Memory B cell (primary cell): Measurements from ENCODE around the gene ULK3.
A peak's percentile ranks its signal among the peaks of the same experiment; 100 is the strongest.

Experiments used
- ATAC-seq: fragments of 150-1000 bp; cut with Tn5 transposase; 2 replicates; pipeline ENCODE4 v1.10.0; 2021; ENCODE audit warnings: low read depth, mild to moderate bottlenecking, moderate library complexity
- DNase-seq, 2 donors: peaks; one replicate each; pipeline ENCODE4 v3.0.0; 2022; ENCODE audit warnings: low spot score in 2 of 2
- H3K27ac Mint-ChIP-seq: one replicate; pipeline ENCODE4 v1.8.0; 2022; ENCODE audit warnings: mild to moderate bottlenecking, moderate library complexity, mixed read lengths
- H3K27me3 Mint-ChIP-seq: one replicate; pipeline ENCODE4 v1.8.0; 2022; ENCODE audit warnings: mixed read lengths
- H3K36me3 Mint-ChIP-seq: one replicate; pipeline ENCODE4 v1.8.0; 2022; ENCODE audit warnings: mild to moderate bottlenecking, mixed read lengths
- H3K4me1 Mint-ChIP-seq: one replicate; pipeline ENCODE4 v1.8.0; 2022; ENCODE audit warnings: mixed read lengths
- H3K4me3 Mint-ChIP-seq: one replicate; pipeline ENCODE4 v1.8.0; 2022; ENCODE audit warnings: mild to moderate bottlenecking, moderate library complexity, mixed read lengths
- H3K9me3 Mint-ChIP-seq: one replicate; pipeline ENCODE4 v1.8.0; 2022; ENCODE audit warnings: mixed read lengths

Gene ULK3

GRCh38 chr15:74873756-74874424 lies 30.9 kb upstream of the ULK3 start:
- Mint-ChIP-seq H3K36me3 (peaks cover 2% of the 10 kb centered on the region), H3K27ac (peak overlapping the region; percentile 81), H3K4me3 (peak overlapping the region; percentile 88), H3K27me3 (no peaks in the 10 kb centered on the region), H3K4me1 (peaks cover 33% of the 10 kb centered on the region), H3K9me3 (no peaks in the 10 kb centered on the region)
- DNase-seq: no peak
- ATAC-seq: no peak

GRCh38 chr15:74873036-74873755 lies 30.2 kb upstream of the ULK3 start, which contains the start of gene SCAMP2:
SCAMP2 (minus strand) TSS chr15:74873365; CDS start chr15:74873255, 110 bp downstream.
- Mint-ChIP-seq H3K9me3 (no peaks in the 10 kb centered on the region), H3K27ac (peak within 1 kb of the TSS; percentile 81), H3K4me3 (peak within 1 kb of the TSS; percentile 88), H3K36me3 (peaks cover 2% of the 10 kb centered on the region), H3K27me3 (no peaks in the 10 kb centered on the region), H3K4me1 (peaks cover 33% of the 10 kb centered on the region)
- peak; percentile 87 to 93 for DNase-seq
- ATAC-seq: peak; percentile 90

GRCh38 chr15:74872702-74873035 lies 29.7 kb upstream of the ULK3 start:
- ATAC-seq (no peak), DNase-seq (no peak)
- peaks cover 39% of the 10 kb centered on the region for H3K4me1 Mint-ChIP-seq
- peak overlapping the region; percentile 81 for H3K27ac Mint-ChIP-seq
- peak overlapping the region; percentile 88 for H3K4me3 Mint-ChIP-seq
- no peaks in the 10 kb centered on the region for H3K9me3 Mint-ChIP-seq
- no peaks in the 10 kb centered on the region for H3K27me3 Mint-ChIP-seq
- peaks cover 8% of the 10 kb centered on the region for H3K36me3 Mint-ChIP-seq

GRCh38 chr15:74870436-74871215 lies 27.7 kb upstream of the ULK3 start:
- peak overlapping the region; percentile 69 for H3K27ac Mint-ChIP-seq
- H3K36me3 Mint-ChIP-seq: peaks cover 16% of the 10 kb centered on the region
- peaks cover 51% of the 10 kb centered on the region for H3K4me1 Mint-ChIP-seq
- no peak for DNase-seq
- H3K4me3 Mint-ChIP-seq: peak overlapping the region; percentile 77
- H3K9me3 Mint-ChIP-seq: no peaks in the 10 kb centered on the region
- no peaks in the 10 kb centered on the region for H3K27me3 Mint-ChIP-seq
- no peak for ATAC-seq

GRCh38 chr15:74869726-74870407 lies 26.9 kb upstream of the ULK3 start:
- ATAC-seq (peak; percentile 32), DNase-seq (peak in 1 of 2 donors; percentile 23)
- Mint-ChIP-seq H3K36me3 (peaks cover 16% of the 10 kb centered on the region), H3K27me3 (no peaks in the 10 kb centered on the region), H3K27ac (peak overlapping the region; percentile 69), H3K4me1 (peaks cover 54% of the 10 kb centered on the region), H3K9me3 (no peaks in the 10 kb centered on the region), H3K4me3 (peak overlapping the region; percentile 77)

DNA sequence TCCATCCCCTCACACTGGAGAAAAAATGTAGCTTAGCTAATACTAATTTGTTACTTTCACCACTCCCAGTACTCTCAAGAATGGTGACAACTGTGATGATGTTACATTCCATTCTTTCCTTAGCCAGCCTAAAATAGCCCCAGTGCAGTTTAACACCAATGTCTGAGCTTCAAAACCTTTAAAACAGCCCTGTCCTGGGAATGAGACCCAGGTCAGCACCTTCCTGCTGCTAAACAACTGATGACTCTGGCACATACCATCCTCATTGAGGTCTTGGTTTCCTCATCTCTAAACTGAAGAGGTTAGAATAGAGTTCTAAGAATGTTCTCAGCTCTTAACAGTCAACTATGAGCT lies 26.4 kb upstream of the ULK3 start:
- Mint-ChIP-seq H3K27me3 (no peaks in the 10 kb centered on the region), H3K4me1 (peaks cover 57% of the 10 kb centered on the region), H3K9me3 (no peaks in the 10 kb centered on the region), H3K4me3 (peak overlapping the region; percentile 77), H3K36me3 (peaks cover 18% of the 10 kb centered on the region), H3K27ac (peak overlapping the region; percentile 69)
- no peak for DNase-seq
- ATAC-seq: no peak

DNA sequence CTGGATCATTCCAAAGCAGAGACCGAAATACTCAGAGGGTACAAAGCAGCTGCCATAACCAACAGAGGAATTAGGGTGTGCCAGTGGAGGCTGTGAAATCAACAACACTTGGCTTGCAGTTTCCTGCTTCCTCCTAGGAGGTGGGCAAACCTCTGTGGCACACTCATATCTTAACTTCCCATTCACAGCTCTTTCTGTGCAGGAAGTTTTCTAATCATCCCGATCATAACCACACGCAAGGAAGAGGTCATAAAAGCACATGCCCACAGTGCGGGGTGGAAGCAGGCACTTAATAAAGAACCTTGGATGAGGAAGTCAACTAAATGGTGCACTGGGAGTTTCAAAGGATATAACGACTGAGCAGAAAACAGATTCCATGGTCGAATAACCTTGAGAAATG lies 25.1 kb upstream of the ULK3 start:
- ATAC-seq (no peak), DNase-seq (no peak)
- Mint-ChIP-seq H3K27me3 (no peaks in the 10 kb centered on the region), H3K4me1 (peaks cover 58% of the 10 kb centered on the region), H3K36me3 (peaks cover 24% of the 10 kb centered on the region), H3K4me3 (peak overlapping the region; percentile 41), H3K9me3 (no peaks in the 10 kb centered on the region), H3K27ac (peak overlapping the region; percentile 38)

- H3K4me1 Mint-ChIP-seq: peaks cover 54% of the 10 kb centered on the region
- ATAC-seq (no peak), DNase-seq (no peak)
- H3K9me3 Mint-ChIP-seq: no peaks in the 10 kb centered on the region
- H3K4me3 Mint-ChIP-seq: peak overlapping the region; percentile 41
- H3K36me3 Mint-ChIP-seq: peaks cover 24% of the 10 kb centered on the region
- peak overlapping the region; percentile 38 for H3K27ac Mint-ChIP-seq
- no peaks in the 10 kb centered on the region for H3K27me3 Mint-ChIP-seq
Measured at GRCh38 chr15:74867466-74868038, 24.6 kb upstream of the ULK3 start.

DNA sequence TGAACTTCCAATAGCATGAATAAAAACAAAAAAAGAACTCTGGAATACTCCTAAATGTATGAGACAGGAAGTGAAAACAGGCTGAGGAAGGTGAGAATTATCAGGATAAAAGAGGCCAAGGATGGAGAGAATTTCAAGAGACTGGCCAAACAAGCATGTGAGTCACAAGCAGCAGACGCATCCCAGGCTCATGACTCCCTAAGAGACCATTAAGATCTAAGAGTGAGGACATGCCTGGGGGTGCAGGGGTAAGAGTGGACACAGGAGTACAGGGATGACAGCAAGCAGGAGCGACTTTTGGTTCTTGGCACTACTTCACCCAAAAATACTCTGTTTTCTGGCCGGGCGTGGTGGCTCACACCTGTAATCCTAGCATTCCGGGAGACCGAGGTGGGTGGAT lies 23.1 kb upstream of the ULK3 start:
- Mint-ChIP-seq H3K4me3 (no peak overlapping the region), H3K27me3 (no peaks in the 10 kb centered on the region), H3K27ac (peak overlapping the region; percentile 21), H3K9me3 (no peaks in the 10 kb centered on the region), H3K4me1 (peaks cover 48% of the 10 kb centered on the region), H3K36me3 (peaks cover 24% of the 10 kb centered on the region)
- DNase-seq: no peak
- ATAC-seq: no peak

DNA sequence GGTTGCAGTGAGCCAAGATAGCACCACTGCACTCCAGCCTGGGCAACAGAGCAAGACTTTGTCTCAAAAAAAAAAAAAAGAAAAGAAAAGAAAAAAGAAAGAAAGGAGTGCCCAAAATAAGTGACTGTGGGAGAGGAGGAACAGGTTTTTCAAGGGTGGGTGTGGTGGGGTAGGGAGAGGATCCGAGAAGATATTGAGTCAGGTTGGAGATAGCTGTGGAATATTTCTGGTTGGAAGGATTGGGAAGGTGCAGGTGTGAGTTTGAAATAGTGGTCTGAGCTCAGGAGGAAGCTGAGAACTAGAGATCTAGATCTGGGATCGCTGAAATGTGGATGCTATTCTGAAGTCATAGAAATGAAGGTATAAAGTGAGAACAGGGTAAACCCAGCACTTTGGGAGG lies 22.4 kb upstream of the ULK3 start:
- peaks cover 22% of the 10 kb centered on the region for H3K36me3 Mint-ChIP-seq
- H3K27ac Mint-ChIP-seq: peak overlapping the region; percentile 21
- H3K9me3 Mint-ChIP-seq: no peaks in the 10 kb centered on the region
- ATAC-seq: no peak
- H3K27me3 Mint-ChIP-seq: no peaks in the 10 kb centered on the region
- no peak for DNase-seq
- no peak overlapping the region for H3K4me3 Mint-ChIP-seq
- H3K4me1 Mint-ChIP-seq: peaks cover 40% of the 10 kb centered on the region

DNA sequence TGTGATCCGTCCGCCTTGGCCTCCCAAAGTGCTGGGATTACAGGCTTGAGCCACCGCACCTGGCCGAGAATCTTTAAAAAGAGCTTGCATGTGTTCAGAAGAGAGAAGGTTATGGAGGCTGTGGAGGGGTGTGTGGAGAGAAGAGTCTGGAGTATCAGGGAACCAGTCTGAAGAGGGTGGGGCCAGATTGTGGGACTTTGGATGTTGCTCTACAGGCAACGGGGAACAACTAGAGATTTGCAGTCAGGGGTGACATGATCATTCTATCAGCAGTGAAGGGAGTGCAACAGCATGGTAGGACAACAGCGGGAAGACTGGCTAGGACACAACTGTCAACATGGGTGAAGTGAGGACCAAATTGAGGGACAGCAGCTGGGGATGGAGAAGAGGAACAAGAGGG lies 21.3 kb upstream of the ULK3 start:
- Mint-ChIP-seq H3K9me3 (no peaks in the 10 kb centered on the region), H3K27me3 (no peaks in the 10 kb centered on the region), H3K4me3 (no peak overlapping the region), H3K36me3 (peaks cover 22% of the 10 kb centered on the region), H3K4me1 (peaks cover 34% of the 10 kb centered on the region), H3K27ac (no peak overlapping the region)
- ATAC-seq (no peak), DNase-seq (no peak)

DNA sequence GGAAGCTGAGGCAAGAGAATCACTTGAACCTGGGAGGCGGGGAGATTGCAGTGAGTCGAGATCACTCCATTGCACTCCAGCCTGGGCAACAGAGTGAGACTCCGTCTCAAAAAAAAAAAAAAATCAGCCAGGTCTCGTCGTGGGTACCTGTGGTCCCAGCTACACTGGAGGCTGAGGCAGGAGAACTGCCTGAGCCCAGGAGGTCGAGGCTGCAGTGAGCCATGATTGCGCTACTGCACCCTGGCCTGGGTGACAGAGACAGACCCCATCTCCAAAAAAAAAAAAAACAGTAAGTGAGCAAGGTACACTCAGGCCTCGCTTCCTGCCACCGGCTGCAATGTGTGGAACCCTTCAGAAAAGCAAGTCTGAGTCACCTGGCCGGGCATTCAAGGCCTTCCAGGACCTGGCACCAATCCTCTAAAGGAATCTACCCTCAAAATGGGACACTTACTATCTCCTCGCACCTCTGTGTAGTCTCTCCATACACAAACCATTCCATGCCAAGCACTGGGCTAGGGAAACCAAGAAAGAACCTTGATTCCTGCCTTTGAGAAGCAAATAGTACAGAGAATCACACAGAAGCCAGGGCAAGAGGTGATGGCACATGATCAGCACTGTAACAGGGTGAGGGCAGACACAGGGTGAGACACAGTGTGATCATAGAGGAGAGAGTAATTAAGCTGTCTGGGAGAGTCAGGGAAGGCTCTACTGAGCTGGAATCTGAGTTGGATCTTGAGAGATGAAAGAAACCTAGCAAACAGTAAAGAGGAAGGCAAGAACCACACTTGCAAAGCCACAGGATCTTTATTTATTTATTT lies 20.5 kb upstream of the ULK3 start:
- Mint-ChIP-seq H3K36me3 (peaks cover 22% of the 10 kb centered on the region), H3K27me3 (no peaks in the 10 kb centered on the region), H3K4me1 (peaks cover 39% of the 10 kb centered on the region), H3K4me3 (no peak overlapping the region), H3K27ac (peak overlapping the region; percentile 49), H3K9me3 (no peaks in the 10 kb centered on the region)
- no peak for DNase-seq
- no peak for ATAC-seq

- no peak overlapping the region for H3K4me3 Mint-ChIP-seq
- H3K4me1 Mint-ChIP-seq: peaks cover 31% of the 10 kb centered on the region
Measured at GRCh38 chr15:74858369-74858740, 15.4 kb upstream of the ULK3 start.

More at GRCh38 chr15:74858369-74858740, 15.4 kb upstream of the ULK3 start:
- DNase-seq (no peak), ATAC-seq (no peak)
- Mint-ChIP-seq H3K27me3 (no peaks in the 10 kb centered on the region), H3K27ac (peak overlapping the region; percentile 52), H3K36me3 (peaks cover 2% of the 10 kb centered on the region), H3K9me3 (no peaks in the 10 kb centered on the region)
